PC-3 (cell line): ENCODE data around the gene HTT-AS. TPM values are rescaled to one million over a fixed set of nuclear protein-coding genes. Genes with fewer than 3 reads are reported as not detected.

Experiments used
- ATAC-seq: fragments of 200-7000 bp; cut with Tn5 transposase; 2 replicates; pipeline ENCODE4 v1.9.1; 2020; ENCODE audit warnings: mild to moderate bottlenecking, moderate library complexity
- BruUV-seq: library from RNA; stranded (reverse); fragments of 400-500 nt; replicated peaks from 2 replicates; lab custom pipeline; 2021; lab: Mats Ljungman, UMichigan
- CTCF ChIA-PET: fragments of 300-600 bp; sonication (Branson Sonifier 250); formaldehyde crosslinking; loops from one replicate; lab custom pipeline; 2022; ENCODE audit warnings: antibody characterized with exemption; lab: Charles Lee
- POLR2A ChIA-PET: fragments of 300-600 bp; sonication (Branson Sonifier 250); formaldehyde crosslinking; loops from one replicate; lab custom pipeline; 2022; ENCODE audit warnings: antibody characterized with exemption; ENCODE audit not compliant: unreplicated experiment; lab: Charles Lee
- DNase-seq: peaks from one replicate; pipeline ENCODE4 v3.0.0-alpha.2; 2015
- H2AFZ ChIP-seq: fragments of 300-600 bp; sonication (generic); 2 replicates; pipeline ENCODE4 v1.6.0; 2016; ENCODE audit warnings: antibody characterized with exemption, low read length
- H3F3A ChIP-seq: fragments of 300-600 bp; sonication (generic); one replicate; pipeline ENCODE4 v1.6.0; 2017; ENCODE audit warnings: antibody characterized with exemption, low read length, control low read depth, mild to moderate bottlenecking; ENCODE audit not compliant: unreplicated experiment
- H3K27ac ChIP-seq: fragments of 300-600 bp; sonication (generic); 2 replicates; pipeline ENCODE4 v1.5.1; 2016; ENCODE audit warnings: mild to moderate bottlenecking, low read length
- H3K27me3 ChIP-seq: fragments of 300-600 bp; sonication (generic); 2 replicates; pipeline ENCODE4 v1.6.1; 2016; ENCODE audit warnings: low read length, mixed read lengths
- H3K36me3 ChIP-seq: fragments of 300-600 bp; sonication (generic); 2 replicates; pipeline ENCODE4 v1.6.1; 2016; ENCODE audit warnings: low read depth, mixed run types, low read length, mixed read lengths
- H3K4me1 ChIP-seq: fragments of 300-600 bp; sonication (generic); 2 replicates; pipeline ENCODE4 v1.5.1; 2016; ENCODE audit warnings: low read length; ENCODE audit not compliant: insufficient read depth
- H3K4me2 ChIP-seq: fragments of 300-600 bp; sonication (generic); 2 replicates; pipeline ENCODE4 v1.6.0; 2016; ENCODE audit warnings: low read length
- H3K4me3 ChIP-seq: fragments of 300-600 bp; sonication (generic); 2 replicates; pipeline ENCODE4 v1.5.1; 2016; ENCODE audit warnings: mild to moderate bottlenecking, low read length, mixed read lengths
- H3K79me2 ChIP-seq: fragments of 300-600 bp; sonication (generic); 2 replicates; pipeline ENCODE4 v1.6.1; 2017; ENCODE audit warnings: low read length, mixed read lengths
- H3K9ac ChIP-seq: fragments of 300-600 bp; sonication (generic); 2 replicates; pipeline ENCODE4 v1.6.0; 2016; ENCODE audit warnings: mild to moderate bottlenecking, low read length
- H3K9me2 ChIP-seq: fragments of 300-600 bp; sonication (generic); replicated peaks from 2 replicates; pipeline ENCODE4 v1.6.1; 2016; ENCODE audit warnings: mixed run types, low read length, mixed read lengths
- H3K9me3 ChIP-seq: fragments of 300-600 bp; sonication (generic); 2 replicates; pipeline ENCODE4 v1.6.1; 2016; ENCODE audit warnings: low read length, mixed read lengths
- H4K20me1 ChIP-seq: fragments of 300-600 bp; sonication (generic); 2 replicates; pipeline ENCODE4 v1.6.1; 2016; ENCODE audit warnings: low read length, mixed read lengths
- EZH2 ChIP-seq: fragments of 300-600 bp; sonication (generic); IDR thresholded peaks from one replicate; pipeline ENCODE4 v1.6.1; 2017; ENCODE audit warnings: antibody characterized with exemption, mild to moderate bottlenecking, low read length; ENCODE audit not compliant: unreplicated experiment
- EZH2phosphoT487 ChIP-seq: fragments of 300-600 bp; sonication (generic); IDR thresholded peaks from 2 replicates; pipeline ENCODE4 v1.6.1; 2018; ENCODE audit warnings: mild to moderate bottlenecking, antibody characterized with exemption, low read length, borderline replicate concordance
- intact Hi-C: fragments of 100-400 bp; cut with micrococcal nuclease; formaldehyde crosslinking; loops from 2 replicates; pipeline ENCODE4 v1.9.0; 2023
- total RNA-seq: library from RNA; depleted of rRNA; stranded (reverse); fragments of >200 nt; gene quantifications from 2 replicates; pipeline ENCODE4 v1.2.3, GENCODE V29; 2014
- TF ChIP-seq, protein P1 (sequence below): fragments of 300-600 bp; sonication (generic); conservative IDR thresholded peaks from 2 replicates; pipeline ENCODE4 v1.5.1; 2017; ENCODE audit warnings: antibody characterized with exemption, low read depth, mild to moderate bottlenecking, low read length

HTT-AS gene
- total RNA-seq, 1 experiment from 2014 or later: not detected

DNA sequence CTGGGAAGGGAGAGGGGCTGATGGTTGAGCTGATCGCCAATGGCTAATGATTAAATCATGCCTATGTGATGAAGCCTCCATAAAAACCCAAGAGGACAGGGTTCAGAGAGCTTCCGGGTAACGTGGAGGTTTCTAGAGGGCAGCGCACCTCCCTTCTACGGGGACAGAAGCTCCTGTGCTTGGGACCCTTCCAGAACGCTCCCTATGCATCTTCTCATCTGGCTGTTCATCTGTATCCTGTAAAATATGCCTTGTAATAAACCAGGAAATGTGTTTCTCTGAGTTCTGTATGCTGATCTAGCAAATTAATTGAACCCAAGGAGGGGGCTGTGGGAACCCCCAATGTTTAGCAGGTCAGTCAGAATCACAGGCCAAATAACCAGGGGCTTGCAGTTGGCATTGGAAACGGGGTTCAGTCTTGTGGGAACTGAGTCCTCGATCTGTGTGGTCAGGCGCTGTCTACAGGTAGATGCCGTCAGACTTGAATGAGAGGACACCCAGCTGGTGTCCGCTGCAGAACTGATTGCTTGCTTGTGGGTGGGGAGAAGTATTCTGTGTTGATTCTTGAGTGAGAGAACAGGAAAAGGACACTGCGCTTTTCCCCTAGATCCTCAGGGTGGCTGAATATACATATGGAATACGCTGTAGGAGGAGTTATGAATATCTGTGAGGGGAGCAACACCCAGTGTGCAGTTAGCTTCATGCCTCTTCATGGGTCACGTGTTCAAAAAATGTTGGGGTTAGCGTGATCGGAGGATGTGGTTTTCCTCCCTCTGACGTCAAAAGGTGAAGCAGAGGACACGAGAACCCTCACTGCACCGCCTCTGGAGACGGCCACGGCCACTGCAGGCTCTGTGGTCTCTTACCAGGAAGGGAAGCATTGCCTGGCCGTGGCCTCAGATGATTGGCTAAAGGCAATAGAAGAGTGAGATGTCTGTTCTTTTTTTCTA, 29.2 kb downstream of the HTT-AS start:
- DNase-seq (no peak), ATAC-seq (no peak)
- peaks cover 16% of the 10 kb centered on the region for H3K4me1 ChIP-seq
- H3F3A ChIP-seq: no peaks in the 10 kb centered on the region
- TF ChIP-seq EZH2 (no peak), EZH2phosphoT487 (no peak)
- TF ChIP-seq, protein P1, sequence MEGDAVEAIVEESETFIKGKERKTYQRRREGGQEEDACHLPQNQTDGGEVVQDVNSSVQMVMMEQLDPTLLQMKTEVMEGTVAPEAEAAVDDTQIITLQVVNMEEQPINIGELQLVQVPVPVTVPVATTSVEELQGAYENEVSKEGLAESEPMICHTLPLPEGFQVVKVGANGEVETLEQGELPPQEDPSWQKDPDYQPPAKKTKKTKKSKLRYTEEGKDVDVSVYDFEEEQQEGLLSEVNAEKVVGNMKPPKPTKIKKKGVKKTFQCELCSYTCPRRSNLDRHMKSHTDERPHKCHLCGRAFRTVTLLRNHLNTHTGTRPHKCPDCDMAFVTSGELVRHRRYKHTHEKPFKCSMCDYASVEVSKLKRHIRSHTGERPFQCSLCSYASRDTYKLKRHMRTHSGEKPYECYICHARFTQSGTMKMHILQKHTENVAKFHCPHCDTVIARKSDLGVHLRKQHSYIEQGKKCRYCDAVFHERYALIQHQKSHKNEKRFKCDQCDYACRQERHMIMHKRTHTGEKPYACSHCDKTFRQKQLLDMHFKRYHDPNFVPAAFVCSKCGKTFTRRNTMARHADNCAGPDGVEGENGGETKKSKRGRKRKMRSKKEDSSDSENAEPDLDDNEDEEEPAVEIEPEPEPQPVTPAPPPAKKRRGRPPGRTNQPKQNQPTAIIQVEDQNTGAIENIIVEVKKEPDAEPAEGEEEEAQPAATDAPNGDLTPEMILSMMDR: no peak
- no peak overlapping the region for H3K27ac ChIP-seq
- no peaks in the 10 kb centered on the region for H3K9me3 ChIP-seq
- peaks cover 3% of the 10 kb centered on the region; the same call in 1 of the 2 replicates for H3K79me2 ChIP-seq
- intact Hi-C loops: no loop called here
- no peaks in the 10 kb centered on the region for H4K20me1 ChIP-seq
- no peak overlapping the region for H2AFZ ChIP-seq
- CTCF ChIA-PET: no interaction called here
- H3K9ac ChIP-seq: no peak overlapping the region
- POLR2A ChIA-PET: no interaction called here
- no peaks in the 10 kb centered on the region for H3K9me2 ChIP-seq
- H3K4me2 ChIP-seq: no peak overlapping the region
- H3K27me3 ChIP-seq: no peaks in the 10 kb centered on the region
- H3K4me3 ChIP-seq: no peak overlapping the region
- H3K36me3 ChIP-seq: no peaks in the 10 kb centered on the region
- no TSS peak for BruUV-seq

DNA sequence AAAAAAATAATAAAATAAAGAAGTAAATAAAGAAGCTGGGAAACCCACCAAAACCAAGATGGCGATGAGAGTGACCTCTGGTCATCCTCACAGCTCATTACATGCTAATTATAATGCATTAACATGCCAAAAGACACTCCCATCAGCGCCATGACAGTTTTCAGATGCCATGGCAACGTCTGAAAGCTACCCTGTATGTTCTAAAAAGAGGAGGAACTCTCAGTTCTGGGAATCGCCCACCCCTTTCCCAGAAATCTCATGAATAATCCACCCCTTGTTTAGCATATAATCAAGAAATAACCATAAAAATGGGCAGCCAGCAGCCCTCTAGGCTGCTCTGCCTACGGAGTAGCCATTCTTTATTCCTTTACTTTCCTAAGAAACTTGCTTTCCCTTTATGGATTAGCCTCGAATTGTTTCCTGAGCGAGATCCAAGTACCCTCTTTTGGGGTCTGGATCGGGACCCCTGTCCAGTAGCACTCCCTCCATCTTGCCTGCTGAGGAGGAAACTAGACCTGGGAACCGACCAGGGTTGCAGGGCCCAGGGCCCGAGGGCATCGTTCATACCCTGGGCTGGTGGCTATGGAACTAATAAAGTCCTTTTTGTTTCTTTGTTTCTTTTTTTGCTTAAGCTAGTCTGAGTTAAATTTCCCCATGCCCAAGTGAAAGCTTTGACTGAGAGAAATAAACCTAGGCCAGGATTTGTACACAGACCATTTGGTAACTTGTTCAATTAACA, 30.9 kb downstream of the HTT-AS start:
- Histone ChIP-seq H3K27me3 (no peaks in the 10 kb centered on the region), H3K4me2 (no peak overlapping the region), H3K36me3 (no peaks in the 10 kb centered on the region), H3F3A (no peaks in the 10 kb centered on the region), H3K4me1 (peaks cover 16% of the 10 kb centered on the region), H4K20me1 (no peaks in the 10 kb centered on the region), H3K9me2 (no peaks in the 10 kb centered on the region), H3K9ac (no peak overlapping the region), H3K79me2 (peaks cover 3% of the 10 kb centered on the region; the same call in 1 of the 2 replicates), H3K4me3 (no peak overlapping the region), H3K9me3 (no peaks in the 10 kb centered on the region), H3K27ac (no peak overlapping the region), H2AFZ (no peak overlapping the region)
- no peak for TF ChIP-seq EZH2
- TF ChIP-seq, protein P1: no peak
- TF ChIP-seq EZH2phosphoT487: no peak
- ATAC-seq (no peak), DNase-seq (no peak)
- intact Hi-C loops: loop anchor here (2.0 kb wide), 1 partner anchor 31 kb away; the partner anchor contains the start of genes HTT and HTT-AS
- ChIA-PET POLR2A (no interaction called here), CTCF (no interaction called here)
- BruUV-seq: no TSS peak
